SU-DHL-6 (cell line): Measurements from ENCODE around the gene SWT1.

ENCODE experiments used
- H2AFZ ChIP-seq: fragments of 200-600 bp; sonication (generic); 2 replicates; pipeline ENCODE4 v1.6.1; 2014; ENCODE audit warnings: low read depth, mild to moderate bottlenecking, moderate library complexity, mixed read lengths, antibody characterized with exemption, low read length; ENCODE audit not compliant: severe bottlenecking
- H3F3A ChIP-seq: fragments of 200-600 bp; shearing (Covaris generic); 2 replicates; pipeline ENCODE4 v1.6.0; 2016; ENCODE audit warnings: antibody characterized with exemption, mild to moderate bottlenecking; ENCODE audit not compliant: insufficient read depth
- H3K27ac ChIP-seq: fragments of 200-600 bp; sonication (generic); 2 replicates; pipeline ENCODE4 v1.5.1; 2016; ENCODE audit warnings: low read depth, mild to moderate bottlenecking, low read length, moderate library complexity, mixed read lengths
- H3K27me3 ChIP-seq: fragments of 200-600 bp; sonication (generic), shearing (Covaris generic); 2 replicates; pipeline ENCODE4 v1.6.0; 2014; ENCODE audit warnings: mild to moderate bottlenecking, low read length
- H3K36me3 ChIP-seq: fragments of 200-600 bp; sonication (generic); 2 replicates; pipeline ENCODE4 v1.6.1; 2014; ENCODE audit warnings: mild to moderate bottlenecking, low read length, mixed read lengths
- H3K4me2 ChIP-seq: fragments of 300-600, 200-600 bp; shearing (Covaris generic), sonication (generic); 2 replicates; pipeline ENCODE4 v1.6.0; 2014; ENCODE audit warnings: low read length, low read depth, mild to moderate bottlenecking; ENCODE audit not compliant: poor library complexity, severe bottlenecking
- H3K4me3 ChIP-seq: fragments of 200-600 bp; sonication (generic); 2 replicates; pipeline ENCODE4 v1.5.1; 2014; ENCODE audit warnings: antibody characterized with exemption, low read length, mild to moderate bottlenecking, mixed read lengths; ENCODE audit not compliant: insufficient read depth, poor library complexity, severe bottlenecking
- H3K79me2 ChIP-seq: fragments of 200-600 bp; sonication (generic); 2 replicates; pipeline ENCODE4 v1.6.1; 2014; ENCODE audit warnings: mild to moderate bottlenecking, low read length, moderate library complexity; ENCODE audit not compliant: insufficient read depth
- H3K9ac ChIP-seq: fragments of 200-600 bp; sonication (generic); 2 replicates; pipeline ENCODE4 v1.7.0; 2014; ENCODE audit warnings: mild to moderate bottlenecking, low read length
- H3K9me2 ChIP-seq: fragments of 200-600 bp; sonication (generic); replicated peaks from 2 replicates; pipeline ENCODE4 v1.6.1; 2014; ENCODE audit warnings: low read length; ENCODE audit not compliant: insufficient read depth
- H3K9me3 ChIP-seq: fragments of 200-600 bp; sonication (generic); 2 replicates; pipeline ENCODE4 v1.6.1; 2014; ENCODE audit warnings: low read length, mixed read lengths; ENCODE audit not compliant: insufficient read depth
- H4K20me1 ChIP-seq: fragments of 200-600 bp; sonication (generic); 2 replicates; pipeline ENCODE4 v1.6.1; 2014; ENCODE audit warnings: low read depth, mild to moderate bottlenecking, antibody characterized with exemption, low read length, moderate library complexity, mixed read lengths
- EZH2phosphoT487 ChIP-seq: fragments of 200-600 bp; sonication (generic), shearing (Covaris generic); conservative IDR thresholded peaks from 2 replicates; pipeline ENCODE4 v1.6.1; 2018; ENCODE audit warnings: mild to moderate bottlenecking, antibody characterized with exemption, low read length, moderate library complexity, mixed read lengths
- TF ChIP-seq, protein P1 (sequence below): fragments of 200-600 bp; sonication (generic); IDR thresholded peaks from one replicate; pipeline ENCODE4 v1.5.1; 2017; ENCODE audit warnings: antibody characterized with exemption, mild to moderate bottlenecking, low read length, moderate library complexity; ENCODE audit not compliant: insufficient read depth, poor library complexity, severe bottlenecking

Gene SWT1

DNA sequence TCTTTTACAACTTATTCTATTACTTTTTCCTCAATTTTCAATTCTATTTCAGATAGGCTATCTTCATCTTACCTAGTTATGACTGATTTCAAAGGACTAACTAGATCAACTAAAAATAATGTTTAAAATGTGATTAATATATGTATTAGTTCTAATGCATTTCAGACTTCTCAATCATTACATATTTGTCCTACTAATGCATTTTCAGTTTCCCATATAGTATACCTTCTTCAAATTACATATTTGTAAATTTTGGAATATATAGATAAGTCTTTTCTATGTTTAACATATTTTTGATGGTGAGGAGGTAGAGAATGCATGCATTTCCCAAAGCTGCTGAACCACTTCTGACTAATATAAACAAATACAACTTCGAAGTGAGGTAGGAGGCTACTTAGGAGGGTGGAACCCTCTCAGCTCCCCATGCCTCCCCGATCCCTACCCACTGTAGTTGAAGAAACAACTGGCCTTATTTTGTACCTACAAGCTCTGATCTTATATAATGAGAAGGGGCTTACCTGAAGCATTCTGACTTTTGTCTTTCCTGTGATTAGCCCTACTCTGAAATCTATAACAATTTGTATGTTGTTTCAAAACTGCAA lies 2.0 kb upstream of the SWT1 start:
- Histone ChIP-seq H3K4me3 (peak overlapping the region; percentile 79), H3F3A (no peaks in the 10 kb centered on the region), H3K79me2 (no peaks in the 10 kb centered on the region; the same call in 1 of the 2 replicates), H2AFZ (no peak overlapping the region), H3K9ac (no peak overlapping the region; the same call in 1 of the 2 replicates), H3K36me3 (peaks cover 6% of the 10 kb centered on the region; the same call in 1 of the 2 replicates), H3K27me3 (no peaks in the 10 kb centered on the region), H3K9me2 (no peaks in the 10 kb centered on the region), H3K27ac (no peak overlapping the region), H3K4me2 (peak overlapping the region; percentile 87), H4K20me1 (no peaks in the 10 kb centered on the region), H3K9me3 (no peaks in the 10 kb centered on the region)
- TF ChIP-seq, protein P1, sequence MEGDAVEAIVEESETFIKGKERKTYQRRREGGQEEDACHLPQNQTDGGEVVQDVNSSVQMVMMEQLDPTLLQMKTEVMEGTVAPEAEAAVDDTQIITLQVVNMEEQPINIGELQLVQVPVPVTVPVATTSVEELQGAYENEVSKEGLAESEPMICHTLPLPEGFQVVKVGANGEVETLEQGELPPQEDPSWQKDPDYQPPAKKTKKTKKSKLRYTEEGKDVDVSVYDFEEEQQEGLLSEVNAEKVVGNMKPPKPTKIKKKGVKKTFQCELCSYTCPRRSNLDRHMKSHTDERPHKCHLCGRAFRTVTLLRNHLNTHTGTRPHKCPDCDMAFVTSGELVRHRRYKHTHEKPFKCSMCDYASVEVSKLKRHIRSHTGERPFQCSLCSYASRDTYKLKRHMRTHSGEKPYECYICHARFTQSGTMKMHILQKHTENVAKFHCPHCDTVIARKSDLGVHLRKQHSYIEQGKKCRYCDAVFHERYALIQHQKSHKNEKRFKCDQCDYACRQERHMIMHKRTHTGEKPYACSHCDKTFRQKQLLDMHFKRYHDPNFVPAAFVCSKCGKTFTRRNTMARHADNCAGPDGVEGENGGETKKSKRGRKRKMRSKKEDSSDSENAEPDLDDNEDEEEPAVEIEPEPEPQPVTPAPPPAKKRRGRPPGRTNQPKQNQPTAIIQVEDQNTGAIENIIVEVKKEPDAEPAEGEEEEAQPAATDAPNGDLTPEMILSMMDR, result no peak
- TF ChIP-seq EZH2phosphoT487, result no peak

DNA sequence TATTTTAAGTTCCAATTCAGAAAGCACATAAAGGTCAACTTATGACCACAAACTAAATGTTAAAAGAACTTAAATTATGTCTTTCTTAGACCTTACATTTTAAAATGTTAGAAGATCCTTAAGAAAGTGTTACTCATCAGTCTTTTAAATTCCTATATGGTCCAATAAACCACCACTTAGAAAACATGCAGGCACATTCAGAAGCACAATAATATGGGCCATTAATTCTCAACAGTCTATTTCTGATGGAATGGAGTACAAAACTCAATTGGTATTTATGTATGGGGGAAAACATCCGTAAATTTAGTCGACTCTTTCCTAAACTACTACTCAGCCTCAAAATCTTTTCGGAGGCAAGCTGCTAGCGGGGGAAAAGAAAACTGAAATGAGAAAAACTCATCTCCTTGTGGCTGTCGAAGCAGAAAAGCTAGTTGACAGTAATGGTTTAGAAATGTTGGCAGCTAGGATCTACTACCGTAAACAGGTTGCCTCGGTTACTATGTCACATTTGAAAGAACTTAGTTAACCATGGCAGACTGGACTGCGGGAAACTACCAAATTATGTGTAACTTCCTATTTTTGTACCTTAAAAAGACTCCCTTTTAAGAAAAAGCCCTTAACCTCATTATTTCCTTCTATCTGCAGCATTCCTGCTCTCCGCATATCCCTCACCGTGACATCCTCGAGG lies 1.2 kb upstream of the SWT1 start:
- Histone ChIP-seq H3K9me2 (no peaks in the 10 kb centered on the region), H4K20me1 (no peaks in the 10 kb centered on the region), H2AFZ (peak overlapping the region; percentile 70), H3K79me2 (no peaks in the 10 kb centered on the region; the same call in 1 of the 2 replicates), H3K4me3 (peak overlapping the region; percentile 79), H3K9ac (peak overlapping the region; percentile 78), H3K27me3 (no peaks in the 10 kb centered on the region), H3K36me3 (no peaks in the 10 kb centered on the region), H3F3A (no peaks in the 10 kb centered on the region), H3K27ac (0 out of 2 replicates have a peak overlapping the region, but pooled peaks have one; percentile 51), H3K9me3 (no peaks in the 10 kb centered on the region), H3K4me2 (peak overlapping the region; percentile 87)
- TF ChIP-seq, protein P1, result no peak
- TF ChIP-seq EZH2phosphoT487, result no peak

DNA sequence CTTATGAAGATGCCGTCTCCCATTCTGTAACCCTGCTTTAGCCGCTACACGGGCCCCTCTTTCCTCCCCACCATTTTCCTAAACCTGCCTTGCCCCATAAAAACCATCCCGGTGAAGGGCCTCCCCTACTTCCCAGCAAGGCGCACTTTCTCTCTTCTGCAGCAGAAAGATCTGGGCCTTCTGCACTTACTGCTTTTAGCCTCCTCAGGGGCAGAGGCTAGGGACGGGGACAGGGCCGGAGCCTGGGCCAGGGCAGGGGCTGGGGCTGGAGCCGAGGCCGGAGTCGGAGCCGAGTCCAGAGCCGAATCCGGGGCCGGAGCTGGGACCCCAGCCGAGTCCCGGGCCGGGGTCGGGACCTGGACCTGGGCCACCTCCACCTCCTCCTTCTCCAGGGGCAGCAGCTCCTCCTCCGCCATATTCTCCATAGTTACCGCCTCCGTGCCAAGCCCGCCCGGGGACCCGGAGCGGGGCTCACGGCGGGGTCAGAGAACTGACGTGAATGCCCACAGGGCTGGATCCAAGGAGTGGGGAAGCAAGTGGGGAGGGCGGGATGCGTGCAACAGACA lies 596 bp upstream of the SWT1 start:
- TF ChIP-seq EZH2phosphoT487, result no peak
- TF ChIP-seq, protein P1, result no peak
- Histone ChIP-seq H3K36me3 (no peaks in the 10 kb centered on the region), H3K4me3 (peak overlapping the region; percentile 79), H2AFZ (peak overlapping the region; percentile 70), H4K20me1 (no peaks in the 10 kb centered on the region), H3K79me2 (no peaks in the 10 kb centered on the region; the same call in 1 of the 2 replicates), H3K27ac (peak overlapping the region; percentile 51), H3K27me3 (no peaks in the 10 kb centered on the region), H3K9ac (peak overlapping the region; percentile 78), H3K4me2 (peak overlapping the region; percentile 87), H3K9me3 (no peaks in the 10 kb centered on the region), H3F3A (no peaks in the 10 kb centered on the region), H3K9me2 (no peaks in the 10 kb centered on the region)
